GM18873 (cell line): Measurements from ENCODE around the gene THSD7B.
"Not testable (repeated sequence)": the region's sequence is repeated elsewhere in the genome, so short reads cannot be mapped to it uniquely, and the experiment has no call there.

Experiments used
- ATAC-seq: cut with Tn5 transposase; IDR thresholded peaks from one replicate; pipeline ENCODE4 v1.9.1; 2021; ENCODE audit warnings: mild to moderate bottlenecking, moderate library complexity, moderate number of reproducible peaks; ENCODE audit not compliant: unreplicated experiment, low FRiP score

THSD7B gene

GRCh38 chr2:137654046-137654445 is 888.7 kb downstream of the THSD7B start:
- no peak for ATAC-seq

GRCh38 chr2:137655814-137656213 is 890.5 kb downstream of the THSD7B start:
- no peak for ATAC-seq

GRCh38 chr2:137658433-137658832 is 893.1 kb downstream of the THSD7B start:
- no peak for ATAC-seq

DNA sequence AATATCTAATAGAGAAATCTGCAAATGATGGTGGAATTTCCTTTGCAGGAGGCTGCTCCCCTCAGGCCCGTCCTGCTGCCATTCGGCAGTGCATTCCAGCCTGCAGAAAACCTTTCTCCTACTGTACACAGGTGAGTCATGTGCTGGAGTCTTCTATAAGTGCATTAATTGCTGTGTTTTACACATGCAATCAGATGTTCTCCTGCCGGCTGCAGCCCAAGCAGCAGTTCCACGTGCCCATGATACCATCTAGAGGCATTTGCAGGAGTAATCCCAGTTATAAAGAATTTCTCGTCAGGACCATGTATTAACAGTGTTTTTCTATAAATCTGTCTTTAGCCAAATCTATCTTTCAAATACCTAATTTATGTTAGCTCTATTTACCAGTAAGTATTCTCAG is 894.3 kb downstream of the THSD7B start:
- no peak for ATAC-seq

DNA sequence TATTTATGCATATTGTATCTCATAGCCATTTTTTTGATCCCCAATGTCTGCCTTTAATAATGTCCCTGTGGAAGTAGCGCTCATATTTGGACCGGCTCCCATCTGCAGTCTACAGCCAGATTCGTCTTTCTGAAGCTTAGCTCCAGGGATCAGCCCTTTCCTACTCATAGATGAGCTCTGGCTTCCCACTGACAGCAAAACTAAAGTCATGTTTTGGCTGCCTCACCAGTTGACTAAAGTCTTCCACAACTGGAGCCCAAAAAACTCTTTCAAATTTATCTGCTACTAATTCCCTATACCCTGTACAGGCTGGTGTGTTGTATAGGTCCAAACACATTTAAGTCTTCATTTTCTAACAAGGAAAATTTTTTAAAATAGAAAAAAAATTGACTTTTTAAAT is 904.8 kb downstream of the THSD7B start:
- ATAC-seq: no peak

DNA sequence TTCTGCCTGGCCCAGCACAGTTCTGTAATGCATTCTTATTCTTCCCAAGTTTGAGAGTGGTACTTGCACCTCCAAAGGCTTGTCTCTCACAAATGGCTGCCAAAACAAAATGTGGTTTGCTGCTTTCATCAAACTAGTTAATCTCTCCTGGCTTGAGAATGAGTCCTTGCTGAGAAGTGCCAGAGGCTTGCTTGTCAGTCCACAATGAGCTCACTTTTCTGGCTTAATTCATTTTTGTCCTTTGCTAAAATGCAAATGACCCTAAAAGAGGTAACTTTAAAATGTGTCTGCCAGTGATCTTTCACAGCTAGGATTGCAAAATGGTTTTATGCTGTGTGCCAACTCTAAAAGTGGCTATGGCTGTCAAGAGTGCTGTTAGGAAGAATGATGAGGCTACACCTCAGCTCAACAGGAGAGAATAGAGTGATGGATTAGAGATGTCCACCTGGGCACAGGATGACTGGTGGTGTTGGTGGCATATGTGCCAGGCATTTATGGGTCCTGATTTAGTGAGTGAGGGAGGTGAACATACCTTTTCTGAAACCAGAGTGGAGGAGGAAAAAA is 907.7 kb downstream of the THSD7B start:
- no peak for ATAC-seq

- ATAC-seq: no peak
Observed at GRCh38 chr2:137674991-137675390, 909.6 kb downstream of the THSD7B start.

DNA sequence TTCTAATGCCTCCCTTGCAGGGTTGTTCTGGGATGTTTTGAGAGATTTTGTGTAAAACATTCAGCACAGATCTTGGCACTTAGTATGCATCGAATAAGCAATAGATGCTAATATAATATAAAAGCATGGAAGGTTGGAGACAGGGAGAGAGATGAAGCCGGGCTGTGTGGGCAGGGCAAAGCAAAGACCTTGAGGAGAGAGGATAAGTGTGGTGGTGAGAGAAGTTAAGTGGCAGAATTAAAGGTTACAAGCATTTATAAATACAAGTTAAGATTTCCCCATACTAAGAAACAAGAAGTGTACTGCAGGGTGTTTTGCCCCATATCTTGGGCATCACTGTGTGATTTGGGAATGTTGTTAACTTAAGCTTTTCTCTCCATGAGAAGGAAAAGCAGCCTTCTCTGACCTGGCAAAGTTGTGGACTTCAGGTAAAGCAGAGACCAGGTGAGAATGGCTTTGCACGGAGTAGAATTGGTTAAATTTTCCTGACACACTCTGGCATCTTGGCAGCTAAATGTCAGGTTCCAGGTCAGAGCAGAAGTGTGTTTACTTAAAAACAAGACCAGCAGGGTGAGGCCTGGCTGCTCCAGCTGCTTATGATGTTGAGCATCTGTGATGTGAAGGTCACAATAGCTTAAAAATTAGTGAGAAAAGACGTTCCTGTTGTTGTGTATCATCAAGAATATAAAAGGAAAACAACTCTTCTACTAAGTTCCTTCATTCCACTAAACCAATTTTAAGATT is 910.4 kb downstream of the THSD7B start:
- no peak for ATAC-seq

GRCh38 chr2:137676346-137676745 is 911.0 kb downstream of the THSD7B start:
- no peak for ATAC-seq

GRCh38 chr2:137677466-137677865 is 912.1 kb downstream of the THSD7B start:
- ATAC-seq: no peak

DNA sequence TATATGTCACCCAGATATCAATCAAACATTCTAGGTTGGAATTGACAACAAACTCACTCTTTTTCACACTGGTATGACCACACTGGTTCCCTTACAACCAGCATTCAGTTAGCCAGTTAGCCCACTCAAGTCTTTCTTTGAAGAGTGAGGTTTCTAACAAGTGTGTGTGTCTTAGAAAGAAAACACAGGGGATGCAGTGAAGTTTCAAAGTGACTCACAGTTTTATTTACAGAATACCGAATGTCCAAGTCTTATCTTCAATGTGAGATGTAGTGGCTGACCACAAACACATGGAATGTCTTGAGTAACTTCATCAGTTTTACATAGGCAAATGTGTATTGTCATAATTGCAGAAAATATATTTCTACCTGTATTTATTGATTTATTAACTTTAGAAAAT is 924.2 kb downstream of the THSD7B start:
- no peak for ATAC-seq

DNA sequence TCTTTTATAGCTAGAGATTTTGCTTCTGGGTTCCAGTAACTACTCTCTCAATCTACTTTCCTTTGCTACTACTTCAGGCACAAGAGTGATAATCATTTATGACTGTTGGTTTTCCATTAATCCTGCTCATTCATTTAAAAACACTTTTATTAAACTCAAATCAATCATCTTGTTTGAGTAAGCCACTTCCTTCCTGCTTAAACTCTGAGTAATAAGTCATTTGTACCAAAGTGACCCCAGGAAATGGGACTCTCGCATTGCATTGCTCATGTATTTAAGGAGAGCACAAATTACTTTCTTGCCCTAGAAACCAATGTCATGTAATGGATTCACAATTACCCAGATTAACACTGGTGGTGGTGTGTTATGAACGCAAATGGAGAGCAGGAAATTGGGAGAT is 928.2 kb downstream of the THSD7B start:
- ATAC-seq: peak; percentile 84

GRCh38 chr2:137696916-137697315 is 931.6 kb downstream of the THSD7B start:
- ATAC-seq: no peak

- ATAC-seq: not testable (repeated sequence)
Observed at GRCh38 chr2:137700250-137700649, 934.9 kb downstream of the THSD7B start.

DNA sequence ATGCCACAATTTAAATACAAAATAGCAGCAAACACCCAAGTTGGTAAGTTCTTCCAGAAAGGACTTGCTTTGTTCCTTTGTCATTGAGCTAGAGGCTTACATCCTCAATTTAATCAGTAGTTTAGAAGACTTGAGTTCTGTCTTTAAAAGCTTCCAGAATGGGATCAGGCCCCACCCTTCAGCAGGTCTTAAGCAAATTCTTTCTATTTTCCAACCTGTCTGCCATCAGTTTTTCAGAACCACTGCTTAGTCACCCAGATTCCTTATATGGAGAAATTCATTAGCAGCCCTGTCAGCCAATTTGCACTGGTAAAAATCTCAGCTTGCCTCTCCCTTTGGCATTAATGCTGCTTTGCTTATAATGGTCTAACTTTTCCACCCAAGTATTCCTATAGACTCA is 935.3 kb downstream of the THSD7B start:
- no peak for ATAC-seq

- no peak for ATAC-seq
Observed at GRCh38 chr2:137705296-137705695, 940.0 kb downstream of the THSD7B start.

GRCh38 chr2:137706786-137707613 is 941.7 kb downstream of the THSD7B start:
- no peak for ATAC-seq

- no peak for ATAC-seq
Observed at GRCh38 chr2:137708311-137708710, 943.0 kb downstream of the THSD7B start.

- no peak for ATAC-seq
Observed at GRCh38 chr2:137715731-137716191, 950.4 kb downstream of the THSD7B start.

GRCh38 chr2:137718786-137719185 is 953.4 kb downstream of the THSD7B start:
- no peak for ATAC-seq

- no peak for ATAC-seq
Observed at GRCh38 chr2:137721733-137722132, 956.4 kb downstream of the THSD7B start.
